GM23338 (cell line): ENCODE results near the gene DAB1. TPM values are rescaled to one million over a fixed set of nuclear protein-coding genes. Genes with fewer than 3 reads are reported as not detected.

Experiments used
- ATAC-seq: fragments of 200-7000 bp; cut with Tn5 transposase; 3 replicates; pipeline ENCODE4 v1.9.1; 2020
- DNase-seq: peaks from one replicate; pipeline ENCODE4 v3.0.0-alpha.2; 2015; ENCODE audit warnings: low spot score
- H2AFZ ChIP-seq: fragments of 200-600 bp; sonication (generic); 2 replicates; pipeline ENCODE4 v1.8.0; 2016; ENCODE audit warnings: antibody characterized with exemption, mild to moderate bottlenecking, moderate library complexity
- H3F3A ChIP-seq: fragments of 200-600 bp; sonication (generic); replicated peaks from 2 replicates; pipeline ENCODE4 v1.8.0; 2017; ENCODE audit warnings: antibody characterized with exemption, mixed run types, low read depth
- H3K27ac ChIP-seq: fragments of 200-600 bp; sonication (generic); 2 replicates; pipeline ENCODE4 v1.6.1; 2016; ENCODE audit warnings: low read depth
- H3K27me3 ChIP-seq: fragments of 200-600 bp; sonication (generic); 2 replicates; pipeline ENCODE4 v1.8.0; 2016; ENCODE audit warnings: mild to moderate bottlenecking, mixed run types, moderate library complexity; ENCODE audit not compliant: insufficient read depth
- H3K36me3 ChIP-seq: fragments of 200-600 bp; sonication (generic); 2 replicates; pipeline ENCODE4 v1.8.0; 2016; ENCODE audit warnings: mild to moderate bottlenecking; ENCODE audit not compliant: insufficient read depth
- H3K4me1 ChIP-seq: fragments of 200-600 bp; sonication (generic); 2 replicates; pipeline ENCODE4 v1.8.0; 2016; ENCODE audit warnings: mild to moderate bottlenecking, moderate library complexity; ENCODE audit not compliant: insufficient read depth
- H3K4me2 ChIP-seq: fragments of 200-600 bp; sonication (generic); 2 replicates; pipeline ENCODE4 v1.7.1; 2017; ENCODE audit warnings: mixed run types
- H3K4me3 ChIP-seq: fragments of 200-600 bp; sonication (generic); 2 replicates; pipeline ENCODE4 v1.6.1; 2016; ENCODE audit warnings: mixed run types
- H3K79me2 ChIP-seq: fragments of 200-600 bp; sonication (generic); replicated peaks from 2 replicates; pipeline ENCODE4 v1.8.0; 2017; ENCODE audit warnings: mild to moderate bottlenecking; ENCODE audit not compliant: insufficient read depth
- H3K9me2 ChIP-seq: fragments of 200-600 bp; sonication (generic); 2 replicates; pipeline ENCODE4 v1.8.0; 2017; ENCODE audit not compliant: insufficient read depth
- H4K20me1 ChIP-seq: fragments of 200-600 bp; sonication (generic); replicated peaks from 2 replicates; pipeline ENCODE4 v1.8.0; 2017; ENCODE audit warnings: mild to moderate bottlenecking; ENCODE audit not compliant: insufficient read depth
- H3K27ac Mint-ChIP-seq: 2 replicates; pipeline ENCODE4 v1.8.0; 2020; ENCODE audit warnings: inconsistent platforms, mild to moderate bottlenecking, moderate library complexity, mixed read lengths
- H3K27me3 Mint-ChIP-seq: 3 replicates; pipeline ENCODE4 v1.8.0; 2022; ENCODE audit warnings: low read depth, mild to moderate bottlenecking, moderate library complexity, mixed read lengths, inconsistent platforms; ENCODE audit not compliant: insufficient read depth, poor library complexity
- H3K36me3 Mint-ChIP-seq: 3 replicates; pipeline ENCODE4 v1.8.0; 2021; ENCODE audit warnings: low read depth, mild to moderate bottlenecking, inconsistent platforms, moderate library complexity, mixed read lengths
- H3K4me1 Mint-ChIP-seq: 3 replicates; pipeline ENCODE4 v1.8.0; 2020; ENCODE audit warnings: mild to moderate bottlenecking, inconsistent platforms, mixed read lengths
- H3K4me3 Mint-ChIP-seq: 3 replicates; pipeline ENCODE4 v1.8.0; 2021; ENCODE audit warnings: moderate library complexity, mild to moderate bottlenecking, inconsistent platforms, mixed read lengths
- H3K9me3 Mint-ChIP-seq: 3 replicates; pipeline ENCODE4 v1.8.0; 2020; ENCODE audit warnings: moderate library complexity, mild to moderate bottlenecking, inconsistent platforms, mixed read lengths
- NANOG ChIP-seq: IDR thresholded peaks from 2 replicates; pipeline ENCODE4 v1.6.1; 2016; ENCODE audit warnings: antibody characterized with exemption, borderline replicate concordance
- ZNF331 ChIP-seq: fragments of 250-450 bp; sonication (Bioruptor Pico); IDR thresholded peaks from 2 replicates; pipeline ENCODE4 v1.5.0; 2020; ENCODE audit warnings: low read depth, mild to moderate bottlenecking, moderate library complexity
- polyA plus RNA-seq: library from polyadenylated mRNA; unstranded; fragments of >200 nt; fragmentation: Nextera tagmentation; extraction: Ambion mirVana; gene quantifications from 2 replicates; pipeline ENCODE4 v1.2.1, GENCODE V29; 2016
- total RNA-seq: library from RNA; depleted of rRNA; stranded (reverse); fragments of >200 nt; shearing (Covaris generic); gene quantifications from 2 replicates; pipeline ENCODE4 v1.2.3, GENCODE V29; 2014
- TF ChIP-seq, protein P1 (sequence below): IDR thresholded peaks from one replicate; pipeline ENCODE4 v1.6.1; 2018; ENCODE audit warnings: antibody characterized with exemption; ENCODE audit not compliant: unreplicated experiment
- TF ChIP-seq, protein P2 (sequence below): fragments of 250-450 bp; sonication (Bioruptor Pico); IDR thresholded peaks from 2 replicates; pipeline ENCODE4 v1.5.0; 2020; ENCODE audit warnings: mild to moderate bottlenecking, moderate library complexity

Gene DAB1
- total and polyA plus RNA-seq, 2 experiments from 2014 or later, result 12.8 to 14.5 TPM

DNA sequence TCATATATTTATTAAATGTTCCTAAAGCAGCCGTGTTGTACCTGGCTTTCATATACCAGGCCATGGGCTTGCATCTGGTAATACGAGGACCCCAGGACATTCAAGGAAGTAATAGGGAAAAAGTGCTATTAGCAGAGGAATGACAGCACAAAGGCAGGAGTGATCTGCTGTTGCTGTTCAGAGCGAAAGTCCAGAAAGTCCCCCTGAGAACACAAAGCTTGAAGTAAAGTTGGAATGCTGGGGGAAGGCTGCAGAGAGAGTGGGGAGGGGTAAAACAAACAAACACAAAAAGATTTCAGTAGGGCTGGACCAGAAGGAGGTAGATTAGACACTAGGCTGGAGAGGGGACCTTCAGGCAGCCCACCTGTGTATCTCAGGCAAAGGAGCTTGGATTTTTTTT, 363.4 kb downstream of the DAB1 start:
- H3K4me3 ChIP-seq, result no peak overlapping the region
- H3K36me3 Mint-ChIP-seq, result no peaks in the 10 kb centered on the region
- no peaks in the 10 kb centered on the region for H3K9me3 Mint-ChIP-seq
- no peak overlapping the region for H3K4me2 ChIP-seq
- no peaks in the 10 kb centered on the region for H3K27me3 ChIP-seq
- no peak overlapping the region for H3K27ac Mint-ChIP-seq
- no peak overlapping the region for H2AFZ ChIP-seq
- no peak for ATAC-seq
- H3F3A ChIP-seq, result no peaks in the 10 kb centered on the region
- no peaks in the 10 kb centered on the region for H3K9me2 ChIP-seq
- TF ChIP-seq, protein P1, sequence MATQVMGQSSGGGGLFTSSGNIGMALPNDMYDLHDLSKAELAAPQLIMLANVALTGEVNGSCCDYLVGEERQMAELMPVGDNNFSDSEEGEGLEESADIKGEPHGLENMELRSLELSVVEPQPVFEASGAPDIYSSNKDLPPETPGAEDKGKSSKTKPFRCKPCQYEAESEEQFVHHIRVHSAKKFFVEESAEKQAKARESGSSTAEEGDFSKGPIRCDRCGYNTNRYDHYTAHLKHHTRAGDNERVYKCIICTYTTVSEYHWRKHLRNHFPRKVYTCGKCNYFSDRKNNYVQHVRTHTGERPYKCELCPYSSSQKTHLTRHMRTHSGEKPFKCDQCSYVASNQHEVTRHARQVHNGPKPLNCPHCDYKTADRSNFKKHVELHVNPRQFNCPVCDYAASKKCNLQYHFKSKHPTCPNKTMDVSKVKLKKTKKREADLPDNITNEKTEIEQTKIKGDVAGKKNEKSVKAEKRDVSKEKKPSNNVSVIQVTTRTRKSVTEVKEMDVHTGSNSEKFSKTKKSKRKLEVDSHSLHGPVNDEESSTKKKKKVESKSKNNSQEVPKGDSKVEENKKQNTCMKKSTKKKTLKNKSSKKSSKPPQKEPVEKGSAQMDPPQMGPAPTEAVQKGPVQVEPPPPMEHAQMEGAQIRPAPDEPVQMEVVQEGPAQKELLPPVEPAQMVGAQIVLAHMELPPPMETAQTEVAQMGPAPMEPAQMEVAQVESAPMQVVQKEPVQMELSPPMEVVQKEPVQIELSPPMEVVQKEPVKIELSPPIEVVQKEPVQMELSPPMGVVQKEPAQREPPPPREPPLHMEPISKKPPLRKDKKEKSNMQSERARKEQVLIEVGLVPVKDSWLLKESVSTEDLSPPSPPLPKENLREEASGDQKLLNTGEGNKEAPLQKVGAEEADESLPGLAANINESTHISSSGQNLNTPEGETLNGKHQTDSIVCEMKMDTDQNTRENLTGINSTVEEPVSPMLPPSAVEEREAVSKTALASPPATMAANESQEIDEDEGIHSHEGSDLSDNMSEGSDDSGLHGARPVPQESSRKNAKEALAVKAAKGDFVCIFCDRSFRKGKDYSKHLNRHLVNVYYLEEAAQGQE, result no peak
- H4K20me1 ChIP-seq, result no peaks in the 10 kb centered on the region
- H3K4me1 ChIP-seq, result no peaks in the 10 kb centered on the region
- H3K27me3 Mint-ChIP-seq, result no peaks in the 10 kb centered on the region
- H3K36me3 ChIP-seq, result no peaks in the 10 kb centered on the region
- H3K4me3 Mint-ChIP-seq, result no peak overlapping the region
- peaks cover 3% of the 10 kb centered on the region; the same call in 1 of the 3 replicates for H3K4me1 Mint-ChIP-seq
- no peak for DNase-seq
- no peaks in the 10 kb centered on the region for H3K79me2 ChIP-seq
- no peak overlapping the region for H3K27ac ChIP-seq

DNA sequence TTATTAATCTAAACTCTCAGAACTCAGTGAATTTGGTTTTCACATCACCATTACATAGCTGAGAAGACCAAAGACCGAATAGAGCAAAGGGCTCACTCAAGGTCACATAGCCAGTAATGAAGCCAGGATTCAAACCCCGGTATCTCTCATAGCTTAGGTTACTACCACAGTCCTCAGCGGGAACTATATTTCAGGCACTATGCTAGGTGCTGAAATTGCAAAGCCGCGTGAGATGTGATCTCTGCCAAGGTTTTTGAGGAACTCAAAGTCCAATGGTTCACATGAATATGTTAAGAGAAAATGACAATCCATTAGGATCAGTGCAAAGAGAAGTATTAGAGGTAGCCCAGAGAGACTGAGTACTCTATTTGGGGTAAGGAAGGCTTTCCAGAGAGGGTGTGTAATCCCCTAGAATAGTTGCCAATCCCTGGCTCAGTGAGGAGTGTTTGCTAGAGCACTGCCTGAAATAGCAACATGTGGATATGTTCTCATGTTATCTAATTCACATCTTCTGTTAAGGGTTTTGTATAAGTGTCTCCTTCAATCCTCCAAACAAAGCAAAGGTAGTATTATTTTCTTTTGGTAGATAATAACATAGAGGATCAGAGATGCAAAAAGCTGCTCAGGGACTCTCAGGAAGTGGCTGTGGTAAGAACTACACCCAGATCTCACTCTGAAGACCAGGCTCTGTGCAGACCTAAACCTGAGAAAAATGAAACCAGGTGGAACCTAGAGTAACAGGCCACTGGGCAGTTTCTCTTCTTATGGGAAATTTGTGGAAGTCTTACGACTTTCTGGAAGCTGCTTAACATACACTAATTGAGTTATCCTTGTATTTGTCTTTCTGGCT, 365.0 kb downstream of the DAB1 start:
- no peaks in the 10 kb centered on the region for H3K9me3 Mint-ChIP-seq
- H3K4me3 ChIP-seq, result no peak overlapping the region
- H3K4me3 Mint-ChIP-seq, result no peak overlapping the region
- no peak for ATAC-seq
- H3K4me1 ChIP-seq, result no peaks in the 10 kb centered on the region
- no peak overlapping the region for H3K4me2 ChIP-seq
- H3F3A ChIP-seq, result no peaks in the 10 kb centered on the region
- H3K36me3 Mint-ChIP-seq, result no peaks in the 10 kb centered on the region
- no peaks in the 10 kb centered on the region for H3K27me3 Mint-ChIP-seq
- no peaks in the 10 kb centered on the region for H3K9me2 ChIP-seq
- H2AFZ ChIP-seq, result no peak overlapping the region
- no peaks in the 10 kb centered on the region for H3K79me2 ChIP-seq
- no peaks in the 10 kb centered on the region for H3K36me3 ChIP-seq
- H3K27me3 ChIP-seq, result no peaks in the 10 kb centered on the region
- no peaks in the 10 kb centered on the region for H4K20me1 ChIP-seq
- DNase-seq, result no peak
- peaks cover 3% of the 10 kb centered on the region; the same call in 1 of the 3 replicates for H3K4me1 Mint-ChIP-seq
- H3K27ac ChIP-seq, result no peak overlapping the region
- no peak overlapping the region for H3K27ac Mint-ChIP-seq
- TF ChIP-seq, protein P2, sequence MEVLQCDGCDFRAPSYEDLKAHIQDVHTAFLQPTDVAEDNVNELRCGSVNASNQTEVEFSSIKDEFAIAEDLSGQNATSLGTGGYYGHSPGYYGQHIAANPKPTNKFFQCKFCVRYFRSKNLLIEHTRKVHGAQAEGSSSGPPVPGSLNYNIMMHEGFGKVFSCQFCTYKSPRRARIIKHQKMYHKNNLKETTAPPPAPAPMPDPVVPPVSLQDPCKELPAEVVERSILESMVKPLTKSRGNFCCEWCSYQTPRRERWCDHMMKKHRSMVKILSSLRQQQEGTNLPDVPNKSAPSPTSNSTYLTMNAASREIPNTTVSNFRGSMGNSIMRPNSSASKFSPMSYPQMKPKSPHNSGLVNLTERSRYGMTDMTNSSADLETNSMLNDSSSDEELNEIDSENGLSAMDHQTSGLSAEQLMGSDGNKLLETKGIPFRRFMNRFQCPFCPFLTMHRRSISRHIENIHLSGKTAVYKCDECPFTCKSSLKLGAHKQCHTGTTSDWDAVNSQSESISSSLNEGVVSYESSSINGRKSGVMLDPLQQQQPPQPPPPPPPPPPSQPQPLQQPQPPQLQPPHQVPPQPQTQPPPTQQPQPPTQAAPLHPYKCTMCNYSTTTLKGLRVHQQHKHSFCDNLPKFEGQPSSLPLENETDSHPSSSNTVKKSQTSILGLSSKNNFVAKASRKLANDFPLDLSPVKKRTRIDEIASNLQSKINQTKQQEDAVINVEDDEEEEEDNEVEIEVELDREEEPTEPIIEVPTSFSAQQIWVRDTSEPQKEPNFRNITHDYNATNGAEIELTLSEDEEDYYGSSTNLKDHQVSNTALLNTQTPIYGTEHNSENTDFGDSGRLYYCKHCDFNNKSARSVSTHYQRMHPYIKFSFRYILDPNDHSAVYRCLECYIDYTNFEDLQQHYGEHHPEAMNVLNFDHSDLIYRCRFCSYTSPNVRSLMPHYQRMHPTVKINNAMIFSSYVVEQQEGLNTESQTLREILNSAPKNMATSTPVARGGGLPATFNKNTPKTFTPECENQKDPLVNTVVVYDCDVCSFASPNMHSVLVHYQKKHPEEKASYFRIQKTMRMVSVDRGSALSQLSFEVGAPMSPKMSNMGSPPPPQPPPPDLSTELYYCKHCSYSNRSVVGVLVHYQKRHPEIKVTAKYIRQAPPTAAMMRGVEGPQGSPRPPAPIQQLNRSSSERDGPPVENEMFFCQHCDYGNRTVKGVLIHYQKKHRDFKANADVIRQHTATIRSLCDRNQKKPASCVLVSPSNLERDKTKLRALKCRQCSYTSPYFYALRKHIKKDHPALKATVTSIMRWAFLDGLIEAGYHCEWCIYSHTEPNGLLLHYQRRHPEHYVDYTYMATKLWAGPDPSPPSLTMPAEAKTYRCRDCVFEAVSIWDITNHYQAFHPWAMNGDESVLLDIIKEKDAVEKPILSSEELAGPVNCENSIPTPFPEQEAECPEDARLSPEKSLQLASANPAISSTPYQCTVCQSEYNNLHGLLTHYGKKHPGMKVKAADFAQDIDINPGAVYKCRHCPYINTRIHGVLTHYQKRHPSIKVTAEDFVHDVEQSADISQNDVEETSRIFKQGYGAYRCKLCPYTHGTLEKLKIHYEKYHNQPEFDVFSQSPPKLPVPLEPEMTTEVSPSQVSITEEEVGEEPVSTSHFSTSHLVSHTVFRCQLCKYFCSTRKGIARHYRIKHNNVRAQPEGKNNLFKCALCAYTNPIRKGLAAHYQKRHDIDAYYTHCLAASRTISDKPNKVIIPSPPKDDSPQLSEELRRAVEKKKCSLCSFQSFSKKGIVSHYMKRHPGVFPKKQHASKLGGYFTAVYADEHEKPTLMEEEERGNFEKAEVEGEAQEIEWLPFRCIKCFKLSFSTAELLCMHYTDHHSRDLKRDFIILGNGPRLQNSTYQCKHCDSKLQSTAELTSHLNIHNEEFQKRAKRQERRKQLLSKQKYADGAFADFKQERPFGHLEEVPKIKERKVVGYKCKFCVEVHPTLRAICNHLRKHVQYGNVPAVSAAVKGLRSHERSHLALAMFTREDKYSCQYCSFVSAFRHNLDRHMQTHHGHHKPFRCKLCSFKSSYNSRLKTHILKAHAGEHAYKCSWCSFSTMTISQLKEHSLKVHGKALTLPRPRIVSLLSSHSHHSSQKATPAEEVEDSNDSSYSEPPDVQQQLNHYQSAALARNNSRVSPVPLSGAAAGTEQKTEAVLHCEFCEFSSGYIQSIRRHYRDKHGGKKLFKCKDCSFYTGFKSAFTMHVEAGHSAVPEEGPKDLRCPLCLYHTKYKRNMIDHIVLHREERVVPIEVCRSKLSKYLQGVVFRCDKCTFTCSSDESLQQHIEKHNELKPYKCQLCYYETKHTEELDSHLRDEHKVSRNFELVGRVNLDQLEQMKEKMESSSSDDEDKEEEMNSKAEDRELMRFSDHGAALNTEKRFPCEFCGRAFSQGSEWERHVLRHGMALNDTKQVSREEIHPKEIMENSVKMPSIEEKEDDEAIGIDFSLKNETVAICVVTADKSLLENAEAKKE, result no peak
- TF ChIP-seq NANOG (no peak), ZNF331 (CRISPR knock-in tag) (no peak)
- TF ChIP-seq, protein P1, result no peak
